HG03159 (cell line): ENCODE results near the gene TNFRSF25.
"Not testable (repeated sequence)": the region's sequence is repeated elsewhere in the genome, so short reads cannot be mapped to it uniquely, and the experiment has no call there.

Experiments used
- ATAC-seq: cut with Tn5 transposase; IDR thresholded peaks from one replicate; pipeline ENCODE4 v1.9.1; 2021; ENCODE audit warnings: mild to moderate bottlenecking, moderate library complexity; ENCODE audit not compliant: unreplicated experiment

TNFRSF25 gene

GRCh38 chr1:6437012-6437700 is 28.8 kb downstream of the TNFRSF25 start:
- not testable (repeated sequence) for ATAC-seq

- ATAC-seq = not testable (repeated sequence)
Measured at GRCh38 chr1:6436277-6436676, 29.7 kb downstream of the TNFRSF25 start.

- ATAC-seq = no peak
Measured at GRCh38 chr1:6435547-6435946, 30.4 kb downstream of the TNFRSF25 start.

GRCh38 chr1:6435129-6435528 is 30.8 kb downstream of the TNFRSF25 start:
- no peak for ATAC-seq

- ATAC-seq = no peak
Measured at GRCh38 chr1:6434186-6434585, 31.8 kb downstream of the TNFRSF25 start.

GRCh38 chr1:6431645-6432579 is 34.1 kb downstream of the TNFRSF25 start:
- not testable (repeated sequence) for ATAC-seq

- ATAC-seq = not testable (repeated sequence)
Measured at GRCh38 chr1:6429660-6430411, 36.1 kb downstream of the TNFRSF25 start.

GRCh38 chr1:6428453-6428852 is 37.5 kb downstream of the TNFRSF25 start:
- ATAC-seq = not testable (repeated sequence)

- ATAC-seq = no peak
Measured at GRCh38 chr1:6427441-6428390, 38.3 kb downstream of the TNFRSF25 start.

- ATAC-seq = no peak
Measured at GRCh38 chr1:6426972-6427350, 39.0 kb downstream of the TNFRSF25 start.

GRCh38 chr1:6426277-6426971 is 39.5 kb downstream of the TNFRSF25 start:
- ATAC-seq = no peak

- no peak for ATAC-seq
Measured at GRCh38 chr1:6425658-6426057, 40.3 kb downstream of the TNFRSF25 start.

GRCh38 chr1:6424619-6425593 is 41.1 kb downstream of the TNFRSF25 start, which contains the start of gene ESPN:
TSS of gene ESPN (plus strand) at chr1:6424776. CDS start at chr1:6424956, 180 bp downstream.
- no peak for ATAC-seq

GRCh38 chr1:6424000-6424565 is 41.9 kb downstream of the TNFRSF25 start:
- ATAC-seq = no peak

- ATAC-seq = no peak
Measured at GRCh38 chr1:6423321-6423999, 42.5 kb downstream of the TNFRSF25 start.

- no peak for ATAC-seq
Measured at GRCh38 chr1:6421266-6421665, 44.7 kb downstream of the TNFRSF25 start.

GRCh38 chr1:6420454-6421042 is 45.4 kb downstream of the TNFRSF25 start:
- ATAC-seq = no peak
